ENCODE measurements around the gene GSS. TPM values are rescaled to one million over a fixed set of nuclear protein-coding genes. Genes with fewer than 3 reads are reported as not detected.

GSS gene
- total RNA-seq, 4 donors from 2014 or later = 125 to 364 (median 129) TPM

DNA sequence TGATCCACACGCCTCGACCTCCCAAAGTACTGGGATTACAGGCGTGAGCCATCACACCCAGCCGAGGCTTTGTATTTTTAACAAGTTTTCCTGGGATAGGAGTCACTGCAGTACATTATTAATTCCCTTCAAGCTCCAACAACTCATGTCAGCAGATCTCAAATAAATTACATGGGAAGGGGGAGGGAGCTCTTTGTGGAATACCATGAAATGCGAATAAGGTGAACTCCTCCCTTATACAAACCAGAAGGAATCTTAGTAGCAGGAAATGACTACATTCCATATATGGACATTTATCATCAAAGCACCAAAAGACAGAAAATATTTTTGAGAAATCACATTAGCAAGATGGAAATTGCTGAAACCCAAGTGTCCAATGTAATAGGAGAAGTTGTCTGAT lies 2.9 kb downstream of the GSS start:
- Histone ChIP-seq H3K36me3 (peaks cover 0 to 10% (median 0%) of the 10 kb centered on the region in 4 donors), H3K9me3 (no peaks in the 10 kb centered on the region), H3K27ac (no peak overlapping the region), H3K27me3 (no peaks in the 10 kb centered on the region), H3K4me3 (no peak overlapping the region), H3K4me1 (peaks cover 11 to 52% (median 24%) of the 10 kb centered on the region in 4 donors)
- TF ChIP-seq CTCF (IDR thresholded peaks at IDR 0.05) = no peak
- no peak for TF ChIP-seq EP300 (IDR thresholded peaks at IDR 0.05; ENCODE audit: low read depth)
- no peak for TF ChIP-seq POLR2A (IDR thresholded peaks at IDR 0.05)
- TF ChIP-seq POLR2AphosphoS5 (IDR thresholded peaks at IDR 0.05) = no peak
- intact Hi-C loops (cut with DNase I; ENCODE audit: low total_unique reads) (no loop called here), in situ Hi-C loops (cut with MboI; ENCODE audit: low pct_ligation_motif_present in 1 of 4, low pct_unique_long_range_greater_than_20kb in 1 of 4, low sequenced_read_pairs in 3 of 4) (no loop called here)
- WGBS, 2 donors (ENCODE audit: low coverage in 1 of 2) = 63 to 86% methylated on average over 1 to 5 of the region's 5 CpGs
- DNase-seq = no peak

GRCh38 chr20:34951652-34952051 lies 4.0 kb downstream of the GSS start:
- Histone ChIP-seq H3K4me1 (peaks cover 11 to 53% (median 28%) of the 10 kb centered on the region in 4 donors), H3K36me3 (peaks cover 0 to 10% (median 0%) of the 10 kb centered on the region in 4 donors), H3K27ac (peak overlapping the region; percentile 27 to 55 (median 44)), H3K4me3 (no peak overlapping the region), H3K9me3 (no peaks in the 10 kb centered on the region), H3K27me3 (no peaks in the 10 kb centered on the region)
- TF ChIP-seq EP300 (IDR thresholded peaks at IDR 0.05; ENCODE audit: low read depth) (no peak), CTCF (IDR thresholded peaks at IDR 0.05) (no peak), POLR2AphosphoS5 (IDR thresholded peaks at IDR 0.05) (no peak), POLR2A (IDR thresholded peaks at IDR 0.05) (no peak)
- DNase-seq = peak; percentile 30
- WGBS, 2 donors (ENCODE audit: low coverage in 1 of 2) = 84% methylated on average over 8 of the region's 8 CpGs; no CpG with 5 or more reads in 1 of the 2 donors
- in situ Hi-C loops (cut with MboI; ENCODE audit: low pct_ligation_motif_present in 1 of 4, low pct_unique_long_range_greater_than_20kb in 1 of 4, low sequenced_read_pairs in 3 of 4) = no loop called here
- intact Hi-C loops (cut with DNase I; ENCODE audit: low total_unique reads) = no loop called here

GRCh38 chr20:34951252-34951651 lies 4.4 kb downstream of the GSS start:
- in situ Hi-C loops (cut with MboI; ENCODE audit: low pct_ligation_motif_present in 1 of 4, low pct_unique_long_range_greater_than_20kb in 1 of 4, low sequenced_read_pairs in 3 of 4) (no loop called here), intact Hi-C loops (cut with DNase I; ENCODE audit: low total_unique reads) (no loop called here)
- Histone ChIP-seq H3K9me3 (no peaks in the 10 kb centered on the region), H3K4me1 (peaks cover 11 to 55% (median 27%) of the 10 kb centered on the region in 4 donors), H3K27me3 (no peaks in the 10 kb centered on the region), H3K36me3 (peaks cover 0 to 10% (median 0%) of the 10 kb centered on the region in 4 donors), H3K4me3 (no peak overlapping the region), H3K27ac (peak overlapping the region; percentile 27 to 55 (median 44))
- no peak for DNase-seq
- 70 to 100% methylated on average over 1 to 2 of the region's 2 CpGs for WGBS, 2 donors (ENCODE audit: low coverage in 1 of 2)
- TF ChIP-seq POLR2A (IDR thresholded peaks at IDR 0.05) (no peak), POLR2AphosphoS5 (IDR thresholded peaks at IDR 0.05) (no peak), EP300 (IDR thresholded peaks at IDR 0.05; ENCODE audit: low read depth) (no peak), CTCF (IDR thresholded peaks at IDR 0.05) (no peak)

DNA sequence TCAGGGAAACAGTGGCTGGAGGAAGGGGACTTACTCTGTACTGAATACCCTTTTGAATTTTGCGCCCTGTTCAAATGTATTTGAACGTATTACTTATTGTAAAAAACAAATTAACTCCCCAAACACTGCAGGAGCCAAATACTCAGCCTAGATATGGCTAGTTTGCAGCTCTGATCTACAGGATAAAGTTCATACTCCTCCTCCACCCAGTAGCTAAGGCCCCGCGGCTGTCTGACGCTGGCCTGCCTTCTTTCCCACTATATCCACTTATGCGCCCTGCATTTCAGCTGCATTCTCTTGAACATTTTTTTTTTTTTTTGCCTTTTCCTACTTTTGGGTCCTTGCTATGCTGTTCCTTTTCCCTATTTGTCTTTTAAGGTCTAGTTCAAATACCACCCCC lies 6.5 kb downstream of the GSS start:
- Histone ChIP-seq H3K4me3 (no peak overlapping the region), H3K4me1 (peaks cover 0 to 58% (median 24%) of the 10 kb centered on the region in 4 donors), H3K27ac (peak overlapping the region; percentile 60 to 71 (median 64)), H3K9me3 (no peaks in the 10 kb centered on the region), H3K27me3 (no peaks in the 10 kb centered on the region), H3K36me3 (peaks cover 0 to 10% (median 0%) of the 10 kb centered on the region in 4 donors)
- intact Hi-C loops (cut with DNase I; ENCODE audit: low total_unique reads) (no loop called here), in situ Hi-C loops (cut with MboI; ENCODE audit: low pct_ligation_motif_present in 1 of 4, low pct_unique_long_range_greater_than_20kb in 1 of 4, low sequenced_read_pairs in 3 of 4) (no loop called here)
- 48 to 55% methylated on average over 6 of the region's 6 CpGs for WGBS, 2 donors (ENCODE audit: low coverage in 1 of 2)
- peak; percentile 46 for DNase-seq
- no peak for TF ChIP-seq POLR2A (IDR thresholded peaks at IDR 0.05)
- no peak for TF ChIP-seq EP300 (IDR thresholded peaks at IDR 0.05; ENCODE audit: low read depth)
- no peak for TF ChIP-seq POLR2AphosphoS5 (IDR thresholded peaks at IDR 0.05)
- no peak for TF ChIP-seq CTCF (IDR thresholded peaks at IDR 0.05)

Measured in transverse colon (tissue), 4 donors.